Measurements from ENCODE around the gene ANKIB1. TPM values are rescaled to one million over a fixed set of nuclear protein-coding genes. Genes with fewer than 3 reads are reported as not detected.
A peak's percentile ranks its signal among the peaks of the same experiment; 100 is the strongest.

The ANKIB1 gene, protein sequence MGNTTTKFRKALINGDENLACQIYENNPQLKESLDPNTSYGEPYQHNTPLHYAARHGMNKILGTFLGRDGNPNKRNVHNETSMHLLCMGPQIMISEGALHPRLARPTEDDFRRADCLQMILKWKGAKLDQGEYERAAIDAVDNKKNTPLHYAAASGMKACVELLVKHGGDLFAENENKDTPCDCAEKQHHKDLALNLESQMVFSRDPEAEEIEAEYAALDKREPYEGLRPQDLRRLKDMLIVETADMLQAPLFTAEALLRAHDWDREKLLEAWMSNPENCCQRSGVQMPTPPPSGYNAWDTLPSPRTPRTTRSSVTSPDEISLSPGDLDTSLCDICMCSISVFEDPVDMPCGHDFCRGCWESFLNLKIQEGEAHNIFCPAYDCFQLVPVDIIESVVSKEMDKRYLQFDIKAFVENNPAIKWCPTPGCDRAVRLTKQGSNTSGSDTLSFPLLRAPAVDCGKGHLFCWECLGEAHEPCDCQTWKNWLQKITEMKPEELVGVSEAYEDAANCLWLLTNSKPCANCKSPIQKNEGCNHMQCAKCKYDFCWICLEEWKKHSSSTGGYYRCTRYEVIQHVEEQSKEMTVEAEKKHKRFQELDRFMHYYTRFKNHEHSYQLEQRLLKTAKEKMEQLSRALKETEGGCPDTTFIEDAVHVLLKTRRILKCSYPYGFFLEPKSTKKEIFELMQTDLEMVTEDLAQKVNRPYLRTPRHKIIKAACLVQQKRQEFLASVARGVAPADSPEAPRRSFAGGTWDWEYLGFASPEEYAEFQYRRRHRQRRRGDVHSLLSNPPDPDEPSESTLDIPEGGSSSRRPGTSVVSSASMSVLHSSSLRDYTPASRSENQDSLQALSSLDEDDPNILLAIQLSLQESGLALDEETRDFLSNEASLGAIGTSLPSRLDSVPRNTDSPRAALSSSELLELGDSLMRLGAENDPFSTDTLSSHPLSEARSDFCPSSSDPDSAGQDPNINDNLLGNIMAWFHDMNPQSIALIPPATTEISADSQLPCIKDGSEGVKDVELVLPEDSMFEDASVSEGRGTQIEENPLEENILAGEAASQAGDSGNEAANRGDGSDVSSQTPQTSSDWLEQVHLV
- polyA plus RNA-seq (2012; rRNA removed): 24.6 and 32.5 TPM in 2 replicates
- 28.9 and 32.4 TPM in 2 replicates for polyA plus RNA-seq (2012; cell fraction: cytosol; rRNA removed)
- 46.2 and 84.4 TPM in 2 replicates for polyA plus RNA-seq (2012; cell fraction: nucleus; rRNA removed)

GRCh38 chr7:92245487-92246359 lies at the start of gene ANKIB1, which contains the start of gene KRIT1:
ANKIB1 (plus strand) TSS chr7:92245974; CDS start chr7:92294979, 49,005 bp downstream.
KRIT1 (minus strand) TSS chr7:92245914; CDS start chr7:92242135, 3,779 bp downstream.
- H3K4me2 ChIP-seq: peak within 1 kb of the TSS; percentile 94
- WGBS (ENCODE audit: low lambda C conversion rate): 1% methylated on average over 53 of the region's 71 CpGs
- no peaks in the 10 kb centered on the region for H3K27me3 ChIP-seq (ENCODE audit: insufficient read depth)
- peaks cover 14% of the 10 kb centered on the region for H3F3A ChIP-seq (replicated peaks; ENCODE audit: insufficient read depth)
- peak within 1 kb of the TSS; percentile 80 for H3K9ac ChIP-seq
- H3K36me3 ChIP-seq (replicated peaks in 1 of 2; ENCODE audit: control insufficient read depth in 1 of 2, insufficient read depth in 2 of 2, low read length in 1 of 2): peaks cover 16 to 42% of the 10 kb centered on the region in 2 experiments
- peak within 1 kb of the TSS; percentile 80 for H2AFZ ChIP-seq (ENCODE audit: low read depth)
- peaks cover 89% of the 10 kb centered on the region for H3K79me2 ChIP-seq (ENCODE audit: insufficient read depth)
- peaks cover 11 to 25% of the 10 kb centered on the region in 2 experiments; a peak in 3 of 4 replicates for H3K4me1 ChIP-seq (ENCODE audit: control insufficient read depth in 1 of 2, insufficient read depth in 2 of 2, low read depth in 1 of 2, low read length in 1 of 2)
- ChIA-PET CTCF (interaction anchor here (1.0 to 3.2 kb wide), 10 partner anchors 9 to 216 kb away, joined by 3 to 27 read pairs (median 4); partner anchors contain the start of genes CYP51A1, GATAD1 and LRRD1), POLR2A (interaction anchor here (0.6 to 2.8 kb wide), 14 partner anchors 10 to 1900 kb away, joined by 3 to 29 read pairs (median 4); partner anchors contain the start of genes AKAP9, CYP51A1, GATAD1 and PEX1)
- peak within 1 kb of the TSS; percentile 86 to 93 for H3K27ac ChIP-seq (ENCODE audit: low read depth in 2 of 2, low read length in 1 of 2)
- H4K20me1 ChIP-seq (ENCODE audit: insufficient read depth): peaks cover 17% of the 10 kb centered on the region
- H3K9me3 ChIP-seq: no peaks in the 10 kb centered on the region
- H3K9me2 ChIP-seq: no peaks in the 10 kb centered on the region
- H3K4me3 ChIP-seq (ENCODE audit: low read depth in 2 of 2, low read length in 1 of 2): peak within 1 kb of the TSS; percentile 95
- peak; percentile 96 for DNase-seq
- TF ChIP-seq PBX3 (IDR thresholded peaks at IDR 0.05) (no peak), JUND (IDR thresholded peaks at IDR 0.05) (no peak), RFX5 (IDR thresholded peaks at IDR 0.05; ENCODE audit: low read length) (no peak), EP300 (IDR thresholded peaks at IDR 0.05; ENCODE audit: borderline replicate concordance in 1 of 2, low read depth in 1 of 2, low read length in 1 of 2) (peak in 1 of 2 experiments; percentile 40; a peak in 1 of 4 replicates), CHD2 (IDR thresholded peaks at IDR 0.05; ENCODE audit: low read length, partially characterized antibody) (peak; percentile 97), YY1 (IDR thresholded peaks at IDR 0.05; ENCODE audit: low read depth) (peak; percentile 72), ELF1 (IDR thresholded peaks at IDR 0.05) (peak; percentile 97), SIN3A (IDR thresholded peaks at IDR 0.05; ENCODE audit: borderline replicate concordance, low read depth, low read length) (peak; percentile 62; the same call in 1 of the 2 replicates), FOSL2 (IDR thresholded peaks at IDR 0.05; ENCODE audit: borderline replicate concordance, low read depth) (peak; percentile 15; the same call in 1 of the 2 replicates), MXI1 (IDR thresholded peaks at IDR 0.05; ENCODE audit: low read depth, low read length) (peak; percentile 75), NRF1 (IDR thresholded peaks at IDR 0.05; ENCODE audit: low read depth, low read length) (0 out of 2 replicates have a peak, but pooled peaks have one; percentile 32), SMC3 (IDR thresholded peaks at IDR 0.05; ENCODE audit: low read depth, low read length) (no peak), GABPA (IDR thresholded peaks at IDR 0.05; ENCODE audit: low read depth) (peak; percentile 99), RAD21 (IDR thresholded peaks at IDR 0.05; ENCODE audit: low read length) (no peak), FOXJ3 (CRISPR knock-in tag; IDR thresholded peaks at IDR 0.05) (0 out of 2 replicates have a peak, but pooled peaks have one; percentile 44), TAF1 (IDR thresholded peaks at IDR 0.05; ENCODE audit: borderline replicate concordance, low read depth, low read length) (peak; percentile 85), USF1 (IDR thresholded peaks at IDR 0.05; ENCODE audit: borderline replicate concordance, low read depth) (0 out of 2 replicates have a peak, but pooled peaks have one; percentile 18)
- TF ChIP-seq, protein P1, sequence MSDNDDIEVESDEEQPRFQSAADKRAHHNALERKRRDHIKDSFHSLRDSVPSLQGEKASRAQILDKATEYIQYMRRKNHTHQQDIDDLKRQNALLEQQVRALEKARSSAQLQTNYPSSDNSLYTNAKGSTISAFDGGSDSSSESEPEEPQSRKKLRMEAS (IDR thresholded peaks at IDR 0.05; ENCODE audit: low read depth): peak; percentile 97
- TF ChIP-seq, protein P2, sequence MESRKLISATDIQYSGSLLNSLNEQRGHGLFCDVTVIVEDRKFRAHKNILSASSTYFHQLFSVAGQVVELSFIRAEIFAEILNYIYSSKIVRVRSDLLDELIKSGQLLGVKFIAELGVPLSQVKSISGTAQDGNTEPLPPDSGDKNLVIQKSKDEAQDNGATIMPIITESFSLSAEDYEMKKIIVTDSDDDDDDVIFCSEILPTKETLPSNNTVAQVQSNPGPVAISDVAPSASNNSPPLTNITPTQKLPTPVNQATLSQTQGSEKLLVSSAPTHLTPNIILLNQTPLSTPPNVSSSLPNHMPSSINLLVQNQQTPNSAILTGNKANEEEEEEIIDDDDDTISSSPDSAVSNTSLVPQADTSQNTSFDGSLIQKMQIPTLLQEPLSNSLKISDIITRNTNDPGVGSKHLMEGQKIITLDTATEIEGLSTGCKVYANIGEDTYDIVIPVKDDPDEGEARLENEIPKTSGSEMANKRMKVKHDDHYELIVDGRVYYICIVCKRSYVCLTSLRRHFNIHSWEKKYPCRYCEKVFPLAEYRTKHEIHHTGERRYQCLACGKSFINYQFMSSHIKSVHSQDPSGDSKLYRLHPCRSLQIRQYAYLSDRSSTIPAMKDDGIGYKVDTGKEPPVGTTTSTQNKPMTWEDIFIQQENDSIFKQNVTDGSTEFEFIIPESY (IDR thresholded peaks at IDR 0.05; ENCODE audit: borderline replicate concordance, low read depth): peak; percentile 92
- TF ChIP-seq, protein P3, sequence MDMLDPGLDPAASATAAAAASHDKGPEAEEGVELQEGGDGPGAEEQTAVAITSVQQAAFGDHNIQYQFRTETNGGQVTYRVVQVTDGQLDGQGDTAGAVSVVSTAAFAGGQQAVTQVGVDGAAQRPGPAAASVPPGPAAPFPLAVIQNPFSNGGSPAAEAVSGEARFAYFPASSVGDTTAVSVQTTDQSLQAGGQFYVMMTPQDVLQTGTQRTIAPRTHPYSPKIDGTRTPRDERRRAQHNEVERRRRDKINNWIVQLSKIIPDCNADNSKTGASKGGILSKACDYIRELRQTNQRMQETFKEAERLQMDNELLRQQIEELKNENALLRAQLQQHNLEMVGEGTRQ (IDR thresholded peaks at IDR 0.05; ENCODE audit: borderline replicate concordance, low read depth, low read length): no peak; the same call in 1 of the 2 replicates
